HT-29 (cell line): ENCODE data around the gene HHATL. TPM values are rescaled to one million over a fixed set of nuclear protein-coding genes. Genes with fewer than 3 reads are reported as not detected.
A peak's percentile ranks its signal among the peaks of the same experiment; 100 is the strongest.

Source experiments
- DNase-seq: peaks from one replicate; pipeline ENCODE4 v3.0.0-alpha.2; 2015; ENCODE audit warnings: low spot score
- total RNA-seq: library from RNA; depleted of rRNA; stranded (reverse); fragments of >200 nt; shearing (Covaris generic); gene quantifications from 2 replicates; pipeline ENCODE4 v1.2.3, GENCODE V29; 2014; rRNA removed

Gene HHATL, protein sequence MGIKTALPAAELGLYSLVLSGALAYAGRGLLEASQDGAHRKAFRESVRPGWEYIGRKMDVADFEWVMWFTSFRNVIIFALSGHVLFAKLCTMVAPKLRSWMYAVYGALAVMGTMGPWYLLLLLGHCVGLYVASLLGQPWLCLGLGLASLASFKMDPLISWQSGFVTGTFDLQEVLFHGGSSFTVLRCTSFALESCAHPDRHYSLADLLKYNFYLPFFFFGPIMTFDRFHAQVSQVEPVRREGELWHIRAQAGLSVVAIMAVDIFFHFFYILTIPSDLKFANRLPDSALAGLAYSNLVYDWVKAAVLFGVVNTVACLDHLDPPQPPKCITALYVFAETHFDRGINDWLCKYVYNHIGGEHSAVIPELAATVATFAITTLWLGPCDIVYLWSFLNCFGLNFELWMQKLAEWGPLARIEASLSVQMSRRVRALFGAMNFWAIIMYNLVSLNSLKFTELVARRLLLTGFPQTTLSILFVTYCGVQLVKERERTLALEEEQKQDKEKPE
- total RNA-seq: not detected in 2 replicates

DNA sequence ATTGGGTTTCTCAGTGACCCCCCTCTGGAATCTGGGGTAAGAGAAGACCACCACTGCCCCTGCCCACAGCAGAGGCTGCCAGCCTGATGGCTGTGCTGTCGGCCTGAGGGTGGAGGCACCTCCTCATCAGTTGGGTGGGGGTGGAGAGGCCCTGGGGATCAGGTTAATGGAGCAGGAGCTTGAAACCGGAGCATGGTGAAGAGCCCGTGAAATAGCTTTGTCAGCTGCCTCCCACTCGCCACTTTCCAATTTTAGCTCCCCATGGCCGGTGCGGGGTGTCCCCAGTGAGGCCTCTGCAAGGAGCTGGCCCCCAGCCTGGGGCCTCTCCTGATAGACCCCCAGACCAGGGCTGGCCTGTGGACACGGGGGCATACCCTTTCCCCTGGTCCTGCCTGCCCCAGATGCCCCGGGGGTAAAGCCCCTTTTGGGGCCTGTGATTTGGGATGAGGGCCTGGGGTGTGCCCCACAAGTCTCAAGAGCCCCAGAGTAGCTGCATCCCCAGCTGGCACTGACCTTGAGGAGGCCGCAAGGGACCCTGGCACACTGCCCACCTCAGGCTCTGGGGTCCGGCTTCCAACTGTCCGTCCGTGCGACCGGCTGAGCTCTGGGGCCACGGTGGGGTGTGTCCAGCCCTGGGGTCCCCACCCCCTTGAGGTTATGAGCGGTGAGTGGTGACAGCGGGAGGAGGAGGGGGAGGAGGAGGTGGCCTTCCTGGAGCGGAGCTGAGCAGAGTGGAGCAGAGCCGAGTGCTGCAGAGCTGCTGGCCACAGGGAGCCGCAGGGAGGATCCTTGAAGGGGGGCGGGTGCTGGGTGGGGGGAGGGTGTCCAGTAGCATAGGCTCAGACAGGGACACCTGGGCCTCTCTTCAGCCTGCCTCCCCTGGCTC, at the start of gene HHATL:
Gene HHATL, minus strand, starts transcription at position 733 of the 886 bp plus-strand sequence. CDS start 1,972 bp downstream, outside the sequence.
- DNase-seq: no peak

DNA sequence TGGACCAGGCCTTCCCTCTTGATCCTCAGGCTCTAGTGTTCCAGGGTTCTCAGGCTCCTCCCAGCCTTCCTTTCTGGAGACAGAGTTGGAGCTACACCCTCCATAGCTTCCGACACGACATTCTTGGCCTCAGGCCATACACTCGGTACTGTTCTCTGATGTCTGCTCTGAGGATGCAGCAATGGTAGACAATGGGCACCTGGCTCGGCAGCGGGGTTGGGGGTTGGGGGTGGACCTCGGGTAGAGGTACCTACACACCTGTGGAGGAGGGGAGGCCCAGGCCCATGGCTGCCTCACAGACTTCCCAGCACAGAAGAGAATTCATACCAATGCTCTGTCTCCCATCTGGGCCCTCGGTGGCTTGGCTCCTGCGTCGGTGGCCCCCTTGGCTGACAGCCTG, 49.0 kb upstream of the HHATL start:
- DNase-seq: peak; percentile 34

- no peak for DNase-seq
Observed at GRCh38 chr3:42750834-42751233, 48.2 kb upstream of the HHATL start.

GRCh38 chr3:42749753-42750231, 47.2 kb upstream of the HHATL start:
- DNase-seq: peak; percentile 28

GRCh38 chr3:42749025-42749752, 46.6 kb upstream of the HHATL start:
- no peak for DNase-seq

DNA sequence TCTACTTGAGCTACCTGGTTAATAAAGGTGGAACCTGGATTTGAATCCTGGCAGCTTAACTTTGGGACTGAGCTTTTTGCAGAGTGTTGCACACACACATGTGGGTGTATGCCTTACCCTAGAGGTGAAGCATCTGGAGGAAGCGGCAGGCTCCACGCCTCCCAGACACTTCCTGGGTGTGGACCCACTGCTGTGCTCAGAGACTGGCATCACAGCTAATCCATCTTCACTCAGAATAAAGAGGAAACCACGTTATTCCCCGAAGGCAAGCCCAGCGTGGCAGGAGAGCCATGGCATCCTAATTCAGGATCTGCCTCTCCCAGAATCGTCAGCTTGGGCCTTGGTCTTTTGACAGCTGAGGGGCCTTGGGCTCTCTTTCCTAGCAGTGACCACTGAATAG, 45.0 kb upstream of the HHATL start:
- no peak for DNase-seq

DNA sequence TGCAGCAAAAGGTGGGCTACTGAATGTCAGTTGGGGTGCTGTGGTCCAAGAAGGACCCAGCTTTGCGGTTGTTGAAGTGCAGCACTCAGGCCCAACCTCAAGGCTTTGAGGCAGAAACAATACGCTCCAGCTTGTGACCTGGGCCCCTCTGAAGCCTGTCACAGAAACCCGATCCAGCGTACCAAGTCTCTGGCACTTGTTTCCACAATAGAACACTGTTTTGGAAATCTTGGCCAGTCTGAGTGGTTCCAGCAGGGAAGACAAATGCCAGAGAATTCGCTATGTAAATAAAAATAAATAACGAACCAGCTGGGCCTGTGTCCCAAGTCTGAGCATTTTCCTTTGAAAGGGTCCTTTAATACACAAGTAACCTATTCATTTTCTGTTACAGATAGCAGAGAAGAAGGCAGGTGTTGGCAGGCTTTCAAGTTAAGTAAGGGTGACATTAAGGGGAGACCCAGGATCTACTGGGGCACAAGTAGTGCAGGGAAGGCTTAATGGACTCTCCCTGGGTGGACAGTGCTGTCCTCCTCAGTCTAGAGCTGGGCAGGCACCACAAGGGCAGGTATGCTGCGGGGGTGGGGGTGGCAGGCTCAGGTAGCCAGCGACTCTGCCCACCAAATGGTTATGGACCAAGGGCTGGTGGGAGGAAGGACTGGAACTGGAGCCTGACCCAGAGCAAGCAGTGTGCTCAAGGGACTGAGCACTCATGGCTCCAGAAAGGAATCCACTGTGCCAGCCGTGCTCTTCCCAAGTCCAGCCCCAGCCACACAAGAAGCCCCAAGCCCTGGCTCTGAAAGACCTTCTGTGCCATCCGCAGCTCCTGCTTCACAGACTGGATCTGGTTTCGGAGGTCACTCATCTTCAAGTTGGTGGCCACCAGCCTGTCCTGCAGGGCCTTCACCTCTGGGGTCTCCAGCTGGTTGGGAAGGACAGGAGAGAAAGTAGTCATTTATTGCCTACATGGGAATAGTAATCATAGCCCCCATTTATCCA, 44.2 kb upstream of the HHATL start:
- DNase-seq: no peak

DNA sequence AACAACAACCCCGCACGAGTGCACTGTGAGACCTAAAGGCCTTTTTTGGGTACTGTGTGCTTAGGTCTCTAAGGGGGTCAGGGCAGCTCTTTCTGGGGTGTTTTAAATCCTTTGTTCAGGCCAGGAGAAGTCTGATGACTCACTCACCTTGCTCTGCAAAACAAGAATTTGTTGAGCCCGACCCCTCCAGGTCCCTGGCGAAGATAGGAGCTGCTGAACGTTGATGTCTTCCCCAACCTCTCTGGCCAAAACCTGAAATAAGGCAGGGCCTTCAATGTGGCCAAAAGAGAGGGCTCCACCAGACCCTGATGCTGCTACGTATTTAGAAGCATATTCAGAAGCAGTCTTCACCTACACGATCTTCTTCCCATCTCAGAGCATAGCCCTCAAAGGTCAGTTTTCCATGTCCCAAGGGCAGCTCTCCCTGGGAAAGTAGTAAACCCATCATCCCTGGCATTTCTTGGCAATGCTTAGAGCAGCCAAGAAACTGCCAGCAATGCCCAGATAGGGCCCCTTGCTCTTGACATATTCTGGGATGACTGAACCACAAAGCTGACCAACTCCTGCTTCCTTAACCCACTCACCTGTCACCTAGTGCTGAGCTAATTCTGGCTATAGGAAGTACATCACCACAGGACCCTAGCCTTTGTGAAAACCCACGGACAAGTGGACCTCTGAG, 43.3 kb upstream of the HHATL start:
- DNase-seq: no peak

DNA sequence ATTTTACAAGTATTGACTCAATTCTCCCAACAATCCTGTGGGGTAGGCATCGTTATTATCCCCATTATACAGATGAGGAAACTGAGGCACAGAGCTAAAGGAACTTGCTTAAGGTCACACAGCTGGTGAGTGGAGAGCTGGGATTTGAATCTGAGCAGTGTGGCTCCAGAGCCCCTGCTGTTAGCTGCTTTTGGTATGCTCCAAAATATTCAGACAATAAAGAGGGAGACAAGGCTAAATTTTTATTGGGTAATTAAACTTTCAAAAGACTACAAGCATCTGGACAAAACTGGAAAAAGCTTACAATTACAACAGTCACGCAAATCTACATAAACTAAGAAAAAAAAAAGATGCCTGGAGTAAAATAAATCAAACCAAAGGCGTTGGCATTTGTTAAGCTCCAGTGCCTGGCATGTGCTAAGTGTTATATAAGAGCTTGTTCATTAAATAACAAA, 42.7 kb upstream of the HHATL start:
- DNase-seq: no peak

- no peak for DNase-seq
Observed at GRCh38 chr3:42743204-42743995, 40.8 kb upstream of the HHATL start.

DNA sequence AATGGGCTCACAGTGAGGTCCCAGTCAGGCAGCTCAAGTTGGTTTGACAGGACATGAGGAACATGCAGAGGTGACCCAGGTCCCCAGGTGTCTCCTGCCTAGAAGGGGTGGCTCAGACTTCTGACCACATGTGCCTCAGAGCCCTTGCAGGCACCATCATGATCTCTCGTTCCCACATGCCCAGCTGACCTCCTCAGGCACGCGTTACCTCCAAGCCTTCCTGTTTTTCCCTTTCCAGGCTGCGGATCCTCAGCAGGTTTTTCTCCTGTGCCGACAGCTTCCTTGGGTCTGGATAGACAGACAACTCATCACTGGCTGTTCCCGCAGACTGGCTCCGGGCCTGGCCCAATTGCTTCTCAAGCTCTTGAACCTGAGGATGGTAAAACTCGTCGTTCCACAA, 40.1 kb upstream of the HHATL start:
- no peak for DNase-seq

- no peak for DNase-seq
Observed at GRCh38 chr3:42742259-42742658, 39.7 kb upstream of the HHATL start.

DNA sequence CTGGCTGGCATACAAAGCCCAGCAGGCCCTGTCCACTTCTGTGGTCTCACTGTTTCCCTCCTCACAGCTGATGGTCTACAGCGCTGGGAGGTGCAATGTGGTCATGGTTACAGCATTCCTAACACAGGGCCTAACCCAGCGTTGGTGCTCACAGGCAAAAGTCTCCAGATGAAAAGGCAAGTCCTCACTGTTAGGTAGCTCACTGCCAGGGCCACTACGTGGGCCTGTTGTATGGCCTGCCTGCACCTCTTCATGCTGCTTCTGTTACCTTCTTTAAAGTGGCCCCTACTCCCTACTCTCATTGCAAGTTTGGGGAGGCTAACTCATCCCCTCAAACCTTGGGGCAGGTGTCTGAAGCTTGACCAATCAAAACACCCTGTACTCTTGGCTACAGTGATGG, 39.2 kb upstream of the HHATL start:
- DNase-seq: no peak

- no peak for DNase-seq
Observed at GRCh38 chr3:42739401-42740158, 37.0 kb upstream of the HHATL start.

- DNase-seq: no peak
Observed at GRCh38 chr3:42736531-42736930, 33.9 kb upstream of the HHATL start.

DNA sequence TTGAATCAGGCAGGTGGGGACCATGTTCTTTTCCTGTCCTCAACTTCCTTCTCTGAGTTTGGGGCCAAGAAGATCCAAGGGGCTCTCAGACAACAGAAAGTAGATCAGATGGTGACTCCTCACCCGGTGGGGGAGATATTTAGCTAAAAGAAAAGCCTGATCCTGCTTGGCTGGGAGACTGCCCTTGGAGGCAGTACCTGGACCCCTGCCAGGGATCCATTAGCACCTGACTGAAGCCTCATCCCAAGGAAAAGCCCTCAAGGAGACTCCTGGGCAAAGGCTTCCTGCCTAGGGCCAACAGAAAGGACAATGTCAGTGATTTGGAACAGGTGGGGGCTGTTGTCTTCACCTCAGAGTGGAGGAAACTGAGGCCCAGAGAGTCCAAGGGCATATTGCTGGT, 33.5 kb upstream of the HHATL start:
- DNase-seq: no peak

GRCh38 chr3:42735615-42736014, 33.0 kb upstream of the HHATL start:
- no peak for DNase-seq

DNA sequence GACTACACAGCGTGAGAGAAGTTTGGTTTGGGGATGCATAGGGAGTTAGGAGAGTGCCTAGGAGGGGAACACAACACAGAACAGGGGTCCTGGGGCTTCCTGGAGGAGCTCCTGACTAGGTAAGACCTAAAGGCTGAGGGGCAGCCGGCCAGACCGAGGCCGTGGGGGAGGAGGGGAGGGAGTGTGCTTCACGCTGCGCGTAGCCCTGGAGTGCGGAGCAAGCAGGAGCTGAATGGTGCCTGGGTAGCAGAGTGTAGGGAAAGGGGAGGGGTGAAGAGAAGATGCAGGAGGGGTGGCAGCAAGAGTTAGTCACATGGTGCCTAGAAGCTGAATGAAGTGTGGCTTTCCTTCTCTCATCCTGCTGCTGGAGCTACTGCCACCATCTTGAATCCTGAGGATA, 32.4 kb upstream of the HHATL start:
- DNase-seq: no peak
